Neural progenitor cell (in vitro differentiated cells): ENCODE results near the gene MAGEB6. TPM values are rescaled to one million over a fixed set of nuclear protein-coding genes. Genes with fewer than 3 reads are reported as not detected.
"Not testable (repeated sequence)": the region's sequence is repeated elsewhere in the genome, so short reads cannot be mapped to it uniquely, and the experiment has no call there.

Experiments
- DNase-seq: peaks from one replicate; pipeline ENCODE4 v3.0.0-alpha.2; 2016; ENCODE audit warnings: low spot score
- H2AFZ ChIP-seq: fragments of 200-600 bp; sonication (generic); replicated peaks from 2 replicates; pipeline ENCODE4 v1.6.1; 2016; ENCODE audit warnings: antibody characterized with exemption
- H3F3A ChIP-seq: fragments of 200-600 bp; sonication (generic); 2 replicates; pipeline ENCODE4 v1.6.1; 2016; ENCODE audit warnings: antibody characterized with exemption, low read depth
- H3K27ac ChIP-seq: fragments of 200-600 bp; sonication (generic); 2 replicates; pipeline ENCODE4 v1.5.1; 2016; ENCODE audit warnings: mild to moderate bottlenecking
- H3K27me3 ChIP-seq: fragments of 200-600 bp; sonication (generic); 2 replicates; pipeline ENCODE4 v1.6.1; 2016; ENCODE audit warnings: mild to moderate bottlenecking, moderate library complexity
- H3K36me3 ChIP-seq: fragments of 200-600 bp; sonication (generic); 2 replicates; pipeline ENCODE4 v1.5.1; 2016
- H3K4me1 ChIP-seq: fragments of 200-600 bp; sonication (generic); 2 replicates; pipeline ENCODE4 v1.6.1; 2016; ENCODE audit warnings: mixed run types
- H3K4me2 ChIP-seq: fragments of 200-600 bp; sonication (generic); 2 replicates; pipeline ENCODE4 v1.6.1; 2016
- H3K4me3 ChIP-seq: fragments of 200-600 bp; sonication (generic); 2 replicates; pipeline ENCODE4 v1.5.1; 2016
- H3K79me2 ChIP-seq: fragments of 200-600 bp; sonication (generic); 2 replicates; pipeline ENCODE4 v1.6.1; 2016; ENCODE audit warnings: low read depth
- H3K9ac ChIP-seq: fragments of 200-600 bp; sonication (generic); 2 replicates; pipeline ENCODE4 v1.6.1; 2016
- H3K9me3 ChIP-seq: fragments of 200-600 bp; sonication (generic); 2 replicates; pipeline ENCODE4 v1.5.1; 2016; ENCODE audit warnings: low read depth
- H4K20me1 ChIP-seq: fragments of 200-600 bp; sonication (generic); 2 replicates; pipeline ENCODE4 v1.6.1; 2016; ENCODE audit warnings: low read depth
- H3K27ac Mint-ChIP-seq: 3 replicates; pipeline ENCODE4 v1.8.0; 2021; ENCODE audit warnings: mixed read lengths
- H3K27me3 Mint-ChIP-seq: 2 replicates; pipeline ENCODE4 v1.8.0; 2022; ENCODE audit warnings: low read depth, mild to moderate bottlenecking, inconsistent platforms, moderate library complexity, mixed read lengths; ENCODE audit not compliant: insufficient read depth
- H3K36me3 Mint-ChIP-seq: 3 replicates; pipeline ENCODE4 v1.8.0; 2021; ENCODE audit warnings: mixed read lengths
- H3K4me1 Mint-ChIP-seq: 3 replicates; pipeline ENCODE4 v1.8.0; 2021; ENCODE audit warnings: mixed read lengths
- H3K4me3 Mint-ChIP-seq: 3 replicates; pipeline ENCODE4 v1.8.0; 2021; ENCODE audit warnings: mild to moderate bottlenecking, moderate library complexity, mixed read lengths
- H3K9me3 Mint-ChIP-seq: 3 replicates; pipeline ENCODE4 v1.8.0; 2020; ENCODE audit warnings: mixed read lengths
- CTCF ChIP-seq: fragments of 200-600 bp; sonication (generic); IDR thresholded peaks from 2 replicates; pipeline ENCODE4 v1.5.1; 2017; ENCODE audit warnings: antibody characterized with exemption, mild to moderate bottlenecking
- EZH2 ChIP-seq: fragments of 200-600 bp; sonication (generic); IDR thresholded peaks from 2 replicates; pipeline ENCODE4 v1.6.1; 2017; ENCODE audit warnings: antibody characterized with exemption, mild to moderate bottlenecking, moderate library complexity
- EZH2phosphoT487 ChIP-seq: fragments of 200-600 bp; sonication (generic); IDR thresholded peaks from 2 replicates; pipeline ENCODE4 v1.6.1; 2017; ENCODE audit warnings: antibody characterized with exemption
- total RNA-seq: library from RNA; depleted of rRNA; stranded (reverse); fragments of >200 nt; gene quantifications from 2 replicates; pipeline ENCODE4 v1.2.3, GENCODE V29; 2015; ENCODE audit warnings: low replicate concordance

The MAGEB6 gene
- total RNA-seq, 1 donor from 2014 or later, result not detected

- Mint-ChIP-seq H3K27me3 (no peaks in the 10 kb centered on the region), H3K4me3 (no peak overlapping the region), H3K4me1 (peaks cover 3% of the 10 kb centered on the region), H3K36me3 (no peaks in the 10 kb centered on the region), H3K27ac (no peak overlapping the region), H3K9me3 (peaks cover 8% of the 10 kb centered on the region)
- Histone ChIP-seq H3K9me3 (no peaks in the 10 kb centered on the region), H3K4me2 (no peak overlapping the region), H2AFZ (no peak overlapping the region), H3K27me3 (no peaks in the 10 kb centered on the region), H4K20me1 (no peaks in the 10 kb centered on the region), H3K9ac (no peak overlapping the region), H3K36me3 (no peaks in the 10 kb centered on the region), H3K79me2 (no peaks in the 10 kb centered on the region), H3K27ac (no peak overlapping the region), H3K4me1 (no peaks in the 10 kb centered on the region), H3F3A (no peaks in the 10 kb centered on the region), H3K4me3 (no peak overlapping the region)
- TF ChIP-seq EZH2 (no peak), CTCF (no peak), EZH2phosphoT487 (no peak)
- no peak for DNase-seq
Measured at GRCh38 chrX:26203561-26203960, 11.3 kb downstream of the MAGEB6 start.

GRCh38 chrX:26204717-26205116, 12.5 kb downstream of the MAGEB6 start:
- not testable (repeated sequence) for H4K20me1 ChIP-seq, H3K36me3 ChIP-seq, H3K4me3 Mint-ChIP-seq, H3K4me1 ChIP-seq, H3K9me3 Mint-ChIP-seq, H2AFZ ChIP-seq, H3K9me3 ChIP-seq, H3K79me2 ChIP-seq, H3K4me3 ChIP-seq, H3K4me1 Mint-ChIP-seq, H3K9ac ChIP-seq, H3K27me3 ChIP-seq, H3K27ac Mint-ChIP-seq, DNase-seq, H3K27me3 Mint-ChIP-seq, H3K36me3 Mint-ChIP-seq, H3F3A ChIP-seq, H3K4me2 ChIP-seq, H3K27ac ChIP-seq

- Mint-ChIP-seq H3K9me3 (peaks cover 8% of the 10 kb centered on the region), H3K27ac (no peak overlapping the region), H3K4me1 (peaks cover 3% of the 10 kb centered on the region), H3K27me3 (peaks cover 2% of the 10 kb centered on the region), H3K4me3 (no peak overlapping the region), H3K36me3 (no peaks in the 10 kb centered on the region)
- Histone ChIP-seq H3K27me3 (no peaks in the 10 kb centered on the region), H3K9ac (no peak overlapping the region), H3K4me2 (no peak overlapping the region), H3K79me2 (no peaks in the 10 kb centered on the region), H3K4me3 (no peak overlapping the region), H4K20me1 (no peaks in the 10 kb centered on the region), H3F3A (no peaks in the 10 kb centered on the region), H3K27ac (no peak overlapping the region), H3K9me3 (peaks cover 4% of the 10 kb centered on the region), H3K4me1 (no peaks in the 10 kb centered on the region), H3K36me3 (no peaks in the 10 kb centered on the region), H2AFZ (no peak overlapping the region)
- no peak for DNase-seq
- TF ChIP-seq EZH2phosphoT487 (no peak), CTCF (no peak), EZH2 (no peak)
Measured at GRCh38 chrX:26208012-26208411, 15.8 kb downstream of the MAGEB6 start.

GRCh38 chrX:26215869-26216268, 23.6 kb downstream of the MAGEB6 start, which contains the start of gene MAGEB5:
Gene MAGEB5 (plus strand): TSS chrX:26216169. CDS start chrX:26217302, 1,133 bp downstream.
- Histone ChIP-seq H3K9ac (no peak within 1 kb of the TSS), H3K4me2 (no peak within 1 kb of the TSS), H3K9me3 (peaks cover 4% of the 10 kb centered on the region), H3K4me3 (no peak within 1 kb of the TSS), H3K27me3 (no peaks in the 10 kb centered on the region), H3K4me1 (no peaks in the 10 kb centered on the region), H3F3A (no peaks in the 10 kb centered on the region), H2AFZ (no peak within 1 kb of the TSS), H4K20me1 (no peaks in the 10 kb centered on the region), H3K27ac (no peak within 1 kb of the TSS), H3K36me3 (no peaks in the 10 kb centered on the region), H3K79me2 (no peaks in the 10 kb centered on the region)
- no peak within 1 kb of the TSS for H3K27ac Mint-ChIP-seq
- H3K27me3 Mint-ChIP-seq, result peaks cover 2% of the 10 kb centered on the region
- peaks cover 2% of the 10 kb centered on the region for H3K4me1 Mint-ChIP-seq
- no peak for DNase-seq
- TF ChIP-seq EZH2, result no peak
- no peak for TF ChIP-seq CTCF
- no peak for TF ChIP-seq EZH2phosphoT487
- no peak within 1 kb of the TSS for H3K4me3 Mint-ChIP-seq
- no peaks in the 10 kb centered on the region for H3K9me3 Mint-ChIP-seq
- H3K36me3 Mint-ChIP-seq, result no peaks in the 10 kb centered on the region
